NCI-H2227 (cell line): ENCODE measurements around the gene HSP90AA1.
"Not testable (repeated sequence)": the region's sequence is repeated elsewhere in the genome, so short reads cannot be mapped to it uniquely, and the experiment has no call there.

ENCODE experiments used
- DNase-seq: peaks from one replicate; lab custom pipeline; 2025; ENCODE audit not compliant: unreplicated experiment; lab: John Stamatoyannopoulos, UW

Gene HSP90AA1

GRCh38 chr14:102074415-102074964 lies 12.4 kb downstream of the HSP90AA1 start:
- DNase-seq, result no peak

- no peak for DNase-seq
Measured at GRCh38 chr14:102071283-102071998, 15.4 kb downstream of the HSP90AA1 start.

- no peak for DNase-seq
Measured at GRCh38 chr14:102066041-102066451, 20.8 kb downstream of the HSP90AA1 start.

- not testable (repeated sequence) for DNase-seq
Measured at GRCh38 chr14:102064590-102064989, 22.3 kb downstream of the HSP90AA1 start.

- DNase-seq, result no peak
Measured at GRCh38 chr14:102063808-102064429, 22.9 kb downstream of the HSP90AA1 start.

- peak; percentile 85 for DNase-seq
Measured at GRCh38 chr14:102063109-102063807, 23.6 kb downstream of the HSP90AA1 start.

- DNase-seq, result no peak
Measured at GRCh38 chr14:102058961-102059360, 27.9 kb downstream of the HSP90AA1 start.

- DNase-seq, result no peak
Measured at GRCh38 chr14:102058146-102058545, 28.7 kb downstream of the HSP90AA1 start.

- DNase-seq, result no peak
Measured at GRCh38 chr14:102057480-102058114, 29.2 kb downstream of the HSP90AA1 start.

- DNase-seq, result no peak
Measured at GRCh38 chr14:102056694-102057442, 30.0 kb downstream of the HSP90AA1 start.

GRCh38 chr14:102055181-102055901 lies 31.5 kb downstream of the HSP90AA1 start:
- DNase-seq, result no peak

- DNase-seq, result no peak
Measured at GRCh38 chr14:102052522-102052921, 34.3 kb downstream of the HSP90AA1 start.

GRCh38 chr14:102050625-102051024 lies 36.2 kb downstream of the HSP90AA1 start:
- no peak for DNase-seq

- DNase-seq, result no peak
Measured at GRCh38 chr14:102050026-102050405, 36.8 kb downstream of the HSP90AA1 start.

- DNase-seq, result no peak
Measured at GRCh38 chr14:102049258-102050025, 37.4 kb downstream of the HSP90AA1 start.

GRCh38 chr14:102047808-102048540 lies 38.9 kb downstream of the HSP90AA1 start:
- no peak for DNase-seq

- DNase-seq, result peak; percentile 84
Measured at GRCh38 chr14:102046337-102047278, 40.2 kb downstream of the HSP90AA1 start.
